Activated CD8-positive, alpha-beta memory T cell treated with anti-CD3 and anti-CD28 coated beads for 36 hours (primary cell): ENCODE results near the gene CUX1. TPM values are rescaled to one million over a fixed set of nuclear protein-coding genes. Genes with fewer than 3 reads are reported as not detected.
"Not testable (repeated sequence)": the region's sequence is repeated elsewhere in the genome, so short reads cannot be mapped to it uniquely, and the experiment has no call there.

Source experiments
- CTCF ChIA-PET: fragments of 350-600 bp; sonication (Branson Sonifier 250); formaldehyde crosslinking; loops from one replicate; lab custom pipeline; 2021; ENCODE audit warnings: antibody characterized with exemption; lab: Charles Lee
- POLR2A ChIA-PET: fragments of 350-600 bp; sonication (Branson Sonifier 250); formaldehyde crosslinking; loops from one replicate; lab custom pipeline; 2021; ENCODE audit warnings: antibody characterized with exemption; lab: Charles Lee
- total RNA-seq, 2 experiments: library from RNA; stranded (reverse); gene quantifications; one replicate each; pipeline ENCODE4 v1.2.3, GENCODE V29; 2021

Gene CUX1
- total RNA-seq, 2 experiments from 2014 or later = 21.1 to 23.2 TPM

DNA sequence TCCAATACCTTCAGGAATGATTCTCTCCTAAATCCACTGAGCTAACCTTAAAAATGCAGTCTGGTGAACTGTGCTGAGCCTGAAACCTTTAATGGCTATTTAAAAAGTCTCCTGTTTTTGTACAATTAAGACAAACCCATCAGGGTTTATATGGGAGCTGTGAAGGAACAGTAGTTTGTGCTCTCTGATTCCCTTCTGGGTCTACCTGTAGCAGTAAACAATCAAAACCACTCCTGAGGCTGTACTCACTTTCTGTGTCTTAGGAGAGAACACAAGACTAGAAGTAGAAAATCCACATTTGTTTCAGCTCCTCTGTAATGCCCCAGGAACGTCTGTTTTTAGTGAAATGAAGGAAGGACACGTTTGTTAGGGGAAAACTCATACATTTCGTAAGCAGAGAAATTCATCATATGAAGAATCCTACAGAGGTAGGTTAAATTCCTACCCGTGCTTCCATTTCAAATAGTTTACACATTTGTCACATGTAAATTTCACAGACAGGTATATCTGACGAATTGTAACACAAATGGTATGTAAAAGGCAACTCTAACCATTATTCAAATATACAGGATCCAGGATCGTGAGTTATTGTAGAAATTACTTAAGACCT, 2.6 kb downstream of the CUX1 start:
- POLR2A ChIA-PET = no interaction called here
- CTCF ChIA-PET = interaction anchor here (1.1 kb wide), 1 partner anchor 14 kb away, joined by 3 read pairs; no protein-coding TSS in a partner anchor

DNA sequence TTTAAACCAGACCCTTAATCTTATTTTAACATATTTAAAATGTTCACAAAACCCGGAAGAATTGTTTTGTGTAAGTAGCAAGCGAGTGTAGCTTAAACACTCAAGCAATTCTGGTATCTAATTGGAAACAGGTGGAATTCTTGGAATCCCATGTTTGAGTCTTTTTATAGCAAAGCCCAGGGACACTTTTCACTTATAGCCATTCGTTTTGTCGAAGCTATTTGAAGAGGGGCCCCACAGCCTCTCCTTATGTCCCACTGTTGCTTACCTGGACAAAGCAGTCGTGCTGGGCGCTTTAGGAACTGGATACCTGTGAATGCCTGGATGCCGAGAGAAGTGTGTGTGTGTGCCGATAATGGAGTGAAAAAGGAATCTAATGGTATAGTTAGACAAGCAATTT, 3.3 kb downstream of the CUX1 start:
- CTCF ChIA-PET = interaction anchor here (0.7 kb wide), 1 partner anchor 369 kb away, joined by 3 read pairs; no protein-coding TSS in a partner anchor
- POLR2A ChIA-PET = no interaction called here

DNA sequence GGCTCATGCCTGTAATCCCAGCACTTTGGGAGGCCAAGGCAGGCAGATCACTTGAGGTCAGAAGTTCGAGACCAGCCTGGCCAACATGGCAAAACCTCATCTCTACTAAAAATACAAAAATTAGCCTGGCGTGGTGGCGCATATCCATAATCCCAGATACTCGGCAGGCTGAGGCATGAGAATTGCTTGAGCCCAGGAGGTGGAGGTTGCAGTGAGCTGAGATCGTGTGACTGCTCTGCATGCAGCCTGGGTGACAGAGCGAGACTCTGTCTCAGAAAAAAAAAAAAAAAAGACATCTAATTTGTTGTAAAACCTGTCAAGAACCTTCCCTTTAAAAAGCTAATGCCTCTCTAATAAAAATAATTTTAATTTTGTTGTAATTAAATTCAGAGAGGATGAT, 5.2 kb downstream of the CUX1 start:
- CTCF ChIA-PET, POLR2A ChIA-PET: not testable (repeated sequence)

DNA sequence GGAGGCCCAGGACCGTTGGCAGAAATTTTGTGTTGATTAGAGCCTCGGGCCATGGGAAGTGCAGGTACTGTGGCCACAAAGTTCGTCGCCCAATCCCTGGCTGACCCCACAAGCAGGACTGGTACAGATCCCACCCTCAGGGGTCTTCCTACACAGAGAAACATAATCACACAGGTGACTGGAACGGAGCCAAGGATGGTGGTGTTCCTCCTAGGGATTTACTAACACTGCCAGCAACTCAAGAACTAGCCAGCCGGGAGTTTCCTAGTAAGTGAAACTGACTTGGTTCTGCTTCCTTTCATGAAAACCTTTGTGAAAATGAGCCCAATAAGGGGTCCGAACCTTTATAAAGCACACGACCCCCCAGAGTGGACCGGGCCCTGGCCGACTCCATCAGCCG, 5.7 kb downstream of the CUX1 start:
- ChIA-PET POLR2A (no interaction called here), CTCF (no interaction called here)

DNA sequence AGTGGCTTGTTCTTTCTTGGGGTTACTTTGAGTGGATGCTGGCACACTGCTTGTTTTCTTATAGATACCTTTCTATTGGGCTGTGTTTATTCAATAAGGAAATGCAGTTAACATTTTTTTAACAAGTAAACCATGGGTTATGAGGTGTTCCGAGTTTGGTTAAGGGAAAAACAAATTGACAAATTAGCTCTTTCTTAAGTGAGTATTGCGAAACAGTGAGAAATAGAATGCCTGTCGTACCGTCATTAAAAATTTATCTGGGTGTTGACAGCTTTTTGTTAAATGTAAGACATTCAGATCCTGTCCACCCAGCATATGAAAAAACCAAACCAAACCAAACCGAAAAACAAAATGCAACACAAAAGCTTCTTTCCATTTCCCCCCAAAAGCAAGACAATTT, 6.2 kb downstream of the CUX1 start:
- ChIA-PET CTCF (no interaction called here), POLR2A (no interaction called here)

- ChIA-PET CTCF (no interaction called here), POLR2A (no interaction called here)
Observed at GRCh38 chr7:101824440-101824839, 7.0 kb downstream of the CUX1 start.

- ChIA-PET CTCF (interaction anchor here (0.6 to 1.6 kb wide), 2 partner anchors 19 to 78 kb away, joined by 3 read pairs; no protein-coding TSS in a partner anchor), POLR2A (no interaction called here)
Observed at GRCh38 chr7:101826081-101826835, 8.8 kb downstream of the CUX1 start.

DNA sequence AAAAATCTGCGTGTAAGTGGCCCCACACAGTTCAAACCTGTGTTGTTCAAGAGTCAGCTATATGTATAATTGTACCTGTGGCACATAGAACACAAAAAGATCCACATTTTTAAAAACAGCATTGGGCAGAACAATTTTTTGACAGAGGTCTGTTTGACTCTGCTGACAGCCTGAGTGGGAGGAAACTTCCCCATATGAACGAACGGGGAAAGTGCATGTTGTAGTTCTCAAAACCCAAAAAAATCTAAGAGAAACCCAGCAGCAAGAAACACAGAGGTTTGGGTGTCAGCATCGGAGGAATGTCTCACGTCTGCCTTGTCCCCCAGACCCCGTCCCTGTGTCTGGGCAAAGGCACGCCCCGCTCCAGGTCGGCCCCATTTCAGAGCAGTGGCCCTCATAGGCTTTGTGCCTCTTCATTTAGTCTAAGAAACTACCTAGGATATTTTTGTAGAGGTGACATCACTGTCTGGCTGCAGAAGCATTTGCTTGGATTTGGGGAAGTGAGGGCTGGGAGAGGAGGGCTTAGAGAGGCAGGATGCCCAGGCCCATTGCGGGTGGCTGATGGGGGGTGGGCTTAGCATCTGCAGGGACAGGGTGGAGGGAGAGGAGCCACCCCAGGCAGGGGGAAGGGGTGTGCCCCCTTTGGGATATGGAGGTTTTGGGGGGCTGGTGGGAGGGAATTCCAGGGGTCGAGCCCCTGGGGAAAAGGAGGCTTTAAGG, 11.0 kb downstream of the CUX1 start:
- CTCF ChIA-PET = no interaction called here
- POLR2A ChIA-PET = no interaction called here

DNA sequence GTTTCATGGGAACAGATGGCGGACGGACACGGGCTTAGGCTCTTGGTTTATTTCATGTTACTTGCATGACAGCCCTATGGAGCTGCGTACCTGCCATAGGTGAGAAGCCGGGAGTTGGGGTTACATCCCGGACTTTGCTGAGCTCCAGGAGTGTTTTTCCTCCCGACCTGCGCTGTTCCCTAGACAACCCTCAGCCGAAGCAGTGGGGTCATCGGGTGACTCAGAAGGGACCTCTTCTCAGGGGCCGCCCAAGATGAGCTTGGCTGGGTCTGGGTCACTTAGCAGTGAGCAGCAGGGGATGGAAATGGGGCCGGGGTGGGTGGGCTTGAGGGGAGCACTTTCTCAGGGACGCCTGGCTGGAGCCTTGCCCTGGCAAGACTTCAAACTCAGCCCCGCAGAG, 11.9 kb downstream of the CUX1 start:
- CTCF ChIA-PET = no interaction called here

DNA sequence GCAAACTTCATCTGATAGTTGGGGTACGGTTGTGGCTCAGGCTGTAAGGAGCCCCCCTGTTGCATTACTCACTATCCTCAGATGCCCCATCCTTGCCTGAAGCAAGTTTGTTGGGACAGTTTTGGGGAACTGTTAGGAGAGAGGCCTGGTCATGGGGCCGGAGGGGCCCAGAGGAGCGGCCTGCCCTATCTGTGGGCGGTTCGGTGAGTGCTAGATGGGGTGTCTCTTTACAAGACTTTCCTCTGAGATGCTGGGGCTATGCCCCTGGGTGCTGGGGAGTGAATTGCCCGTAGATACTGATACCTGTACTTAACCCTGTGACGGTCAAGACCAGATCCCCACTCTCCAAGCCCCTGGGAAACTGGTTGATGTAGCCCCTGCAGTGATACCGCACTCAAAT, 12.4 kb downstream of the CUX1 start:
- ChIA-PET POLR2A (no interaction called here), CTCF (no interaction called here)

More for the DNA sequence above, 11.9 kb downstream of the CUX1 start:
- POLR2A ChIA-PET = no interaction called here

GRCh38 chr7:101831396-101831795, 14.0 kb downstream of the CUX1 start:
- POLR2A ChIA-PET, CTCF ChIA-PET: not testable (repeated sequence)

- ChIA-PET CTCF (no interaction called here), POLR2A (no interaction called here)
Observed at GRCh38 chr7:101832205-101832631, 14.8 kb downstream of the CUX1 start.

DNA sequence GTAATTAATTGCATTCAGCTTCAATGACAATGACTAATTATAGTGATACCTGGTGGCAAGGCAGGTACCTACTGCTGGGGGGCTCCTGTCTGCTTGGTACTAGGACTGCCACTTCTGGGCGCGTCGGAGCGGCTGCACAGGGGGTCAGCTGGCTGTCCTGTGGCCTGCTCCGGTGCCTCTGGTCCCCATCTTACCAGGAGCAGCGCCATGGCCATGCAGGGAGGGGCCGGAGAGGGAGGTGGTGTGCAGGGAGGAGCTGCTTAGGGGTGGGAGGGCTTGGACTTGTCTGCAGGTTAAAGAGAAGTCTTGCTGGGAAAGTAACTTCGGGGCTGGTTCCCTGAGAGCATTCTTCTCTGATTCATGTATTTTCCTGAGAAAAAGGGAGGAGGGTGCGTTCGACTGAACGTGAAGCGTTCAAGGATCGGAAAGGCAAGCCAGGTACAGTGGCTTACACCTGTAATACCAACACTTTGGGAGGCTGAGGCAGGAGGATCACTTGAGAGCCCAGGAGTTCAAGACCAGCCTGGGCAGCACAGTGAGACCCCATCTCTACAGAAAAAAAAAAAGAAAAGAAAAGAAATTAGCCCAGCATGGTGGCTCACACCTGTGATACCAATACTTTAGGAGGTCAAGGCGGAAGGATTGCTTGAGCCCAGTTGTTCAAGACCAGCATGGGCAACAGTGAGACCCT, 15.4 kb downstream of the CUX1 start:
- POLR2A ChIA-PET = no interaction called here
- CTCF ChIA-PET = no interaction called here

- ChIA-PET POLR2A (interaction anchor here (0.6 kb wide), 1 partner anchor 422 kb away, joined by 5 read pairs; no protein-coding TSS in a partner anchor), CTCF (interaction anchor here (0.8 kb wide), 1 partner anchor 15 kb away, joined by 3 read pairs; no protein-coding TSS in a partner anchor)
Observed at GRCh38 chr7:101833799-101834198, 16.4 kb downstream of the CUX1 start.

GRCh38 chr7:101835136-101835535, 17.7 kb downstream of the CUX1 start:
- POLR2A ChIA-PET = no interaction called here
- CTCF ChIA-PET = no interaction called here

GRCh38 chr7:101837433-101837832, 20.0 kb downstream of the CUX1 start:
- CTCF ChIA-PET = interaction anchor here (0.7 kb wide), 1 partner anchor 12 kb away, joined by 5 read pairs; no protein-coding TSS in a partner anchor
- POLR2A ChIA-PET = interaction anchor here (0.7 kb wide), 3 partner anchors 20 to 93 kb away, joined by 12 to 14 read pairs (median 13); partner anchors contain the start of gene CUX1

DNA sequence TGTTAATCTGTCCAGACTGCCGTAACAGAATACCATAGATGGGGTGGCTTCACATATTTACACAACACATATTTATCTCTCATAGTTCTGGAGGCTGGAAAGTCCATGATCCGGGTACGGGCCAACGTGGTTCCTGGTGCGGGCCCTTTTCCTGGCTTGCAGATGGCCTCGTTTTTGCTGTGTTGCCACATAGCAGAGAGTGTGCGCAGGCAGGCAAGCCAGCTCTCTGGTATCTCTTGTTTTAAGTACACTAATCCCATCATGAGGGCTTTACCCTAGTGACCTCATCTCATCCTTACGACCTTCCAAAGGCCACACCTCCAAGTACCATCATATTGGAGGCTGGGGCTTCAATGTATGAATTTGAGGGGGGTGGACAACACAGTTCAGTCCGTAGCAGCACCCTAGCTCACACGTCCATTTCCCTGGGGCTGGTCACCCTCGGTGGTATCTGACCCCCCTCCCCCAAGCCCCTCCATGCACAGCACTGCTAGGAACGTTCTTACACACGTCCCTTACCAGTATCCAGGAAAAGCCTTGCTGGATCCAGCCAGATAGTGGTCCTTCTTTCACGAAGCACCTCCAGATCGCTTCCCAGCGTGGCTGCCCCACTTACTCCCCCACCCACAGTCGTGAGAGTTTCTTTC, 21.5 kb downstream of the CUX1 start:
- ChIA-PET POLR2A (no interaction called here), CTCF (no interaction called here)

- CTCF ChIA-PET = interaction anchor here (0.9 kb wide), 1 partner anchor 16 kb away, joined by 4 read pairs; no protein-coding TSS in a partner anchor
Observed at GRCh38 chr7:101841328-101841727, 23.9 kb downstream of the CUX1 start.

More at GRCh38 chr7:101841328-101841727, 23.9 kb downstream of the CUX1 start:
- POLR2A ChIA-PET = no interaction called here
